CD4-positive, alpha-beta T cell treated with Interleukin-17A for 4 hours (primary cell): ENCODE results near the gene INTS11.
"Not testable (repeated sequence)": the region's sequence is repeated elsewhere in the genome, so short reads cannot be mapped to it uniquely, and the experiment has no call there.

ENCODE experiments used
- DNase-seq: peaks from one replicate; pipeline ENCODE4 v3.0.0-alpha.2; 2020; ENCODE audit warnings: mixed read lengths

INTS11 gene

DNA sequence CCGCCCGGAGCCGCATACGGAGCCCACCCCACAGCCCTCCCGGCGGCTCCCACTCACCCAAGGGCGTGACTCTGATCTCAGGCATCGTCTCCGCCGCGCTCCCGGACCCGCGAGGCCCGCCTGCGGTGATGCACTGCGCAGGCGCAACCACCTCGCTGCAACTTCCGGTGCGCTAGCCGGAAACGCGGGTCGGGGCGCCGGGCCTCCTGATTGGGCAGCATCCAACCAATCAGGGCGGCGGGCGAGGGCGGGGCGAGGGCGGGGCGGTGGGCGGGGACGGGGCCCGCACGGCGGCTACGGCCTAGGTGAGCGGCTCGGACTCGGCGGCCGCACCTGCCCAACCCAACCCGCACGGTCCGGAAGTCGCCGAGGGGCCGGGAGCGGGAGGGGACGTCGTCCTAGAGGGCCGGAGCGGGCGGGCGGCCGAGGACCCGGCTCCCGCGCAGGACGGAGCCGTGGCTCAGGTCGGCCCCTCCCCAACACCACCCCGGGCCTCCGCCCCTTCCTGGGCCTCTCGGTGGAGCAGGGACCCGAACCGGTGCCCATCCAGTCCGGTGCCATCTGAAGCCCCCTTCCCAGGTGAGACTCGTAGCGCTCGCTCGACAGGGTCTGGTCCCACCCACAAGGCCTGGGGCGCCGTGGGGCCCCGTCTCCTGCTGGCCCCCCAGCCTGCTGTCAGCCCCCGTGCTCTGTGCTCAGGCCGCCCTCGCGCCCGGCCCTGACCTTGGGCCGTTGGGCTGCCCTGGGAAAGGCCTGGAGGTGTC lies at the start of gene INTS11, which contains the start of gene CPTP:
INTS11 (minus strand) TSS at position 137 of the 764 bp plus-strand sequence; CDS start at position 85, 52 bp downstream.
CPTP (plus strand) TSS at position 279 of the 764 bp plus-strand sequence. CDS start 2,109 bp downstream, outside the sequence.
- peak; percentile 97 for DNase-seq

- no peak for DNase-seq
Measured at GRCh38 chr1:1373815-1374588, 49.5 kb upstream of the INTS11 start.

- no peak for DNase-seq
Measured at GRCh38 chr1:1373051-1373814, 48.8 kb upstream of the INTS11 start.

DNA sequence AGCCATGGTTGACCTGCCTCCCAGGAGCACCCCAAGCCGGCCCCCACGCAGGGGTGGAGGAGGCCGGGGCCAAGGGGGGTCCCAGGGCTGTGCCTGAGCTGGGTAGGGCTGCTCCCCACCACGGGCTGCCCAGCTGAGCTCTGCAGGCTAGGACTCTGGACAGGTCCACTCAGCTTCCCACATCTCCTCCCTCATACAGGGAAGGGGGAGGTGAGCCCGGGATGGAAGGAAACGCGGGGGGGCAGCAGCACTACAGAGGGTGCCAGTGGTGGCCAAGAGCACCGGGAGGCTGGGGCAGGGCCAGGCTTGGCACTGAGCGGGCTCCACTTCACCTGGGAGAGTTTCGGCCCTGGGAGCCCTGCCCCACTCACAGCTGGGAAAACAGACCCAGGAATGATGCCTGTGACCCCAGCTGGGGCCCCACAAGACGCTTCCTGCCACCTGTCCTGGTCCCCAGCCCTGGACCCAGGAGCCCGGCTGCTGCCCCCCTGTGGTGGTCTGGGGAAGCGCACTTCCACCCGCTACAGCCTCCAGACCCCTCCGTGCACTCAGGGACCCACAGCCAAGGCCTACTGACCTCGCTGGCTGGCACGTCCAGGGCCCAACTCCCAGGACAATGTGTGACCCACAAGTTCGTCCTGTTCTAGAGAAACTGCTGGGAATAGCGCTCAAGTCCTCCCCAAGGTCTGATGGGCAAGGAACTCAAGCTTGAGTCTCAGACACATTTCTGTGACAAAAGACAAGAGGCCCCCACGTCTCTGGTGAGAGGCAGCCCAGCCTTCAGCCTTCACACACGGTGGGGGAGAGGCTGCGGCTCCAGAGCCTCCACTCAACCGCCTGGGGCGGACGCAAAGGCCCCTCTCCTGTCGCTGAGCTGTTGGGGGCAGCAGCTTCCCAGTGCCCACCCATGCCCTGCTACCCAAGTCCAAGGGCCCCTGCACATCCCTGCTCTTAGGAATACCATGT lies 47.6 kb upstream of the INTS11 start:
- DNase-seq: peak; percentile 86

GRCh38 chr1:1371364-1371745 lies 46.9 kb upstream of the INTS11 start:
- DNase-seq: peak; percentile 45

DNA sequence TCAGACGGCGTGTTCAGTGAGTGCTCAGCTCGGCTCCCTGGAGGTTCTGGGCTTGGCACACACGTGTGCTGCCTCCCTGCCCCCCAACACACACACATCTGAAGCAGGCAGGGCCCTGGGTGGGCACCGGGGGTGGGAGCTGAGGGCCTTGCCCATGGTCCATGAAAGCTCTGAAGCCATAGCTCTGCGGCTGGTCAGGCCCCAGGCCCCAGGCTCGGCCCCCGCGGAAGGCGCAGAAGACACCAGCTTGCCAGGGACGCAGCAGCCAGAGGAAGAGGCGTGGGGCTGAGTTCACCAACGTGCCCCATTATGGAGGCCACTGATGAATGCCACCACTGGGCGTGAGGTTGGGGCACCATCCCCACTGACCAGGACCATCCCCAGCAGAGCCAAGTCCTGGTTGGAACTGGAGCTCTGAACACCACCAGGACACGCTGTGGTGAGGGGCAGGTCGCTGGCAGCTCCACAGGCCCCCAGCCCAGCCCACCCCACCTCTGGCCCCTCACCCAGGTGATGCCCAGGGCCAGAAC lies 46.4 kb upstream of the INTS11 start:
- DNase-seq: no peak

- DNase-seq: not testable (repeated sequence)
Measured at GRCh38 chr1:1370094-1370493, 45.6 kb upstream of the INTS11 start.

- DNase-seq: no peak
Measured at GRCh38 chr1:1367315-1367714, 42.9 kb upstream of the INTS11 start.

DNA sequence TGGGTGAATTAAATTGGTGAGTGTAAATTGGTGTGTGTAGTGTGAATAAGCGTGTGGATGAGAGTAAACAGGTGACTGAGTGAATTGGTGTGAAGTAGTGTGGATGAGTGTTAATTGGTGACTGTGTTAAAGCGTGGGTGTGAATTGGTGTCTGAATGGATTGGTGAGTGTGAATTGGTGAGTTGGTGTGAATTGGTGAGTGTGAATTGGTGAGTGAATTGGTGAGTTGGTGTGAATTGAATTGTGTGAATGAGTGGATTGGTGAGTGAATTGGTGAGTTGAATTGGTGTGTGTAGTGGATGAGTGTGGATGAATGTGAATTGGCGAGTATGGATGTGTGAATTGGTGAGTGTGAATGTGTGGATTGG lies 42.2 kb upstream of the INTS11 start:
- no peak for DNase-seq

DNA sequence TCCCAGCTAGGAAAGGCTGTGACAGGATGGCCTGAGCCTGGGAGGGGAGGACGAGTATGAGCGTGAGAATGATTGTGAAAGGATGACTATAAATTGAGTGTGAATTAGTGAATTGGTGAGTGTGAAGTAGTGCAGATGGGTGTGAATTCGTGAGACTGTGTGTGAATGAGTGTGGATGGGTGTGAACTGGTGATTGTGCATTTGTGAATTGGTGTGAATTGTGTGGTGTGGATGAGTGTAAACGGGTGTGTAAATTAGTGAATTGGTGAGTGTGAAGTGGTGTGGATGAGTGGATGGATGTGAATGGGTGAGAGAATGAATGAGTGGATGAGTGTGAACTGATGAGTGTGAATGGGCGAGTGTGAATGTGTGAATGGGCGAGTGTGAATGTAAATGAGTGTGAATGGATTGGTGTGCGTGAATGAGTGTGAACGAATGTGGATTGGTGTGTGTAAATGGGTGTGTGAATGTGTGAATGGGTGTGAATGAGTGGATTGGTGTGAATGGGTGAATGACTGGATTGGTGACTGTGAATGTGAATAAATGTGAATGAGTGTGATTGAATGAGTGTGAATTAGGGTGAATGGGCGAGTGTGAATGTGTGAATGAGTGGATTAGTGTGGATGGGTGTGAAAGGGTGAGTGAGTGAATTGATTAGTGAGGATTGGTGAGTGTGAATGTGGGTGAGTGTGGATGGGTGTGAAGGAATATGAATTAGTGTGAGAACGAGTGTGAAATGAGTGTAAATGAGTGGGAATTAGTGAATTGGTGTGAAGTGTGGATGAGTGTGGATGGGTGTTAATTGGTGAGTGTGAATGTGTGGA lies 41.6 kb upstream of the INTS11 start:
- no peak for DNase-seq

GRCh38 chr1:1364266-1364665 lies 39.8 kb upstream of the INTS11 start:
- no peak for DNase-seq

DNA sequence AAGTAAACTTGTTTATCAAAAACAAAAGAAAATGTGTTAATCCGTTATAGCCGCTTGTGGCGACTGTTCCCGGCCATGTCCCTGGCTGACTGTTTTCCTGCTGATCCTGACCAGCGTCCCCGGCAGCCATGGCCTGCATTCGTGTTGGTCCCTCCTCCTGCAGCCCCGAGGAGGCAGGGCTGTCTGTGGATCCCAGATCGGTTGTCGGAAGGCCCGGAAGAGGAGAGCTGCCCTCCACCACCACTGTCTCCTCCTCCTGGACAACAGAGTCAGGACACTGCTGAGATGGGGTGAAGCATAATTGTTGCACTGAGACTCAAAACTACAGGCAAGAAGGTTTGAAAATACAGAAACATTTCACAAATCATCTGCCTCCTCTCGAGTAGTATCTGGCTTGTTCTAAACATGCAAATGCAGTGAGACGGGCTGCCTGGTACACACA lies 37.5 kb upstream of the INTS11 start:
- no peak for DNase-seq

DNA sequence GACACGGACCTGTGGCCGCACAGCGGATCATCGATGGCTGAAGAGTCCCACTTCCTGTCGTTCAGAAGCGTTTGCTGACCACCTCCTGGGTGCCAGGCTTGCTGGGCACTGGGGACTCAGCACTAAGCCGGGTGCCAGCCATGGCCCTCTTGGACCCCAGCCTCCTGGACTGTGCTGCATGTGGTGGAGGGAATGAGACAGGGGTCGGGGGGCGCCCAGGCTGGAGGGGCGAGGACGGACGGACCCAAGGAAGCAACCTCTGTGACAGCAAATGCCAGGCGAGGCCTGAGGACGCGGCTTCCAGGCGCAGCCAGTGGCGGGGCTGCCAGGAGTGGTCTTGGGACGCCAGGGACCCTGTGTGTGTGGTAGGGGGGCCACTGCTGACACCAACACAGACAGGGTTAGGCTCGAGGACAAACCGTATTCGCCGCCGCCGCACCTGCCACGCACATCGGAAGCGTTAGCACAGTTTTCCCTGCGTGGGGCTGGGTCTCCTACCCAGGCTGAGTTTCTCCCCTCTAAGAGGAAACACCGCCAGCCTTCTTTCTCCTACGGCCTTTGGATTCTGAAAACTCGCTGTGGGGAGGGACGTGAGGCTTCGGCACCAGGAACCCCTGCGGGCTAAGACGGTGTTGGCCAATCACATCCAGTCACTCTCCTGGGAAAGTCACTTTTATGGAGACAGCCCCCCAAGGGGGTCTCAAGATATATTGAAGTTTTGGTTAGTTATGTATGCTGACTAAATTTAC lies 36.9 kb upstream of the INTS11 start:
- DNase-seq: no peak

- DNase-seq: no peak
Measured at GRCh38 chr1:1360506-1361169, 36.2 kb upstream of the INTS11 start.

- no peak for DNase-seq
Measured at GRCh38 chr1:1359664-1360468, 35.4 kb upstream of the INTS11 start.

GRCh38 chr1:1359308-1359663 lies 34.8 kb upstream of the INTS11 start:
- DNase-seq: no peak

GRCh38 chr1:1358433-1359271 lies 34.2 kb upstream of the INTS11 start, which contains the start of gene MXRA8:
Gene MXRA8 (minus strand): TSS chr1:1358555. CDS start chr1:1358504, 51 bp downstream.
- no peak for DNase-seq
